HG03442 (cell line): ENCODE data around the gene C13orf46.

ENCODE experiments used
- ATAC-seq: cut with Tn5 transposase; IDR thresholded peaks from one replicate; pipeline ENCODE4 v1.9.1; 2021; ENCODE audit warnings: mild to moderate bottlenecking, moderate library complexity; ENCODE audit not compliant: unreplicated experiment

Gene C13orf46

GRCh38 chr13:113972451-113973217 is 1.2 kb downstream of the C13orf46 start:
- ATAC-seq, result no peak

- ATAC-seq, result no peak
These were observed 2.2 kb downstream of the C13orf46 start for GRCh38 chr13:113971471-113972231.

- no peak for ATAC-seq
These were observed 2.9 kb downstream of the C13orf46 start for GRCh38 chr13:113970810-113971470.

- ATAC-seq, result no peak
These were observed 3.8 kb downstream of the C13orf46 start for GRCh38 chr13:113969973-113970611.

- no peak for ATAC-seq
These were observed 4.4 kb downstream of the C13orf46 start for GRCh38 chr13:113969311-113969972.

GRCh38 chr13:113968463-113969310 is 5.2 kb downstream of the C13orf46 start:
- ATAC-seq, result no peak

- no peak for ATAC-seq
These were observed 6.0 kb downstream of the C13orf46 start for GRCh38 chr13:113967729-113968462.

GRCh38 chr13:113967206-113967720 is 6.6 kb downstream of the C13orf46 start:
- ATAC-seq, result no peak

GRCh38 chr13:113965968-113966884 is 7.7 kb downstream of the C13orf46 start:
- no peak for ATAC-seq

GRCh38 chr13:113965383-113965874 is 8.4 kb downstream of the C13orf46 start:
- no peak for ATAC-seq

GRCh38 chr13:113964251-113964995 is 9.5 kb downstream of the C13orf46 start:
- ATAC-seq, result no peak

GRCh38 chr13:113963376-113963775 is 10.5 kb downstream of the C13orf46 start:
- no peak for ATAC-seq

- no peak for ATAC-seq
These were observed 10.9 kb downstream of the C13orf46 start for GRCh38 chr13:113962975-113963374.

- no peak for ATAC-seq
These were observed 11.5 kb downstream of the C13orf46 start for GRCh38 chr13:113962386-113962785.

GRCh38 chr13:113960276-113960948 is 13.5 kb downstream of the C13orf46 start:
- no peak for ATAC-seq

- ATAC-seq, result no peak
These were observed 14.7 kb downstream of the C13orf46 start for GRCh38 chr13:113959198-113959597.
